G401.6 (cell line): ENCODE measurements around the gene SKP1.
"Not testable (repeated sequence)": the region's sequence is repeated elsewhere in the genome, so short reads cannot be mapped to it uniquely, and the experiment has no call there.

ENCODE experiments used
- FAIRE-seq: peaks from 2 replicates; lab custom pipeline; 2012; peaks lifted over from hg19 to GRCh38; lab: Jason Lieb, UNC

Gene SKP1

DNA sequence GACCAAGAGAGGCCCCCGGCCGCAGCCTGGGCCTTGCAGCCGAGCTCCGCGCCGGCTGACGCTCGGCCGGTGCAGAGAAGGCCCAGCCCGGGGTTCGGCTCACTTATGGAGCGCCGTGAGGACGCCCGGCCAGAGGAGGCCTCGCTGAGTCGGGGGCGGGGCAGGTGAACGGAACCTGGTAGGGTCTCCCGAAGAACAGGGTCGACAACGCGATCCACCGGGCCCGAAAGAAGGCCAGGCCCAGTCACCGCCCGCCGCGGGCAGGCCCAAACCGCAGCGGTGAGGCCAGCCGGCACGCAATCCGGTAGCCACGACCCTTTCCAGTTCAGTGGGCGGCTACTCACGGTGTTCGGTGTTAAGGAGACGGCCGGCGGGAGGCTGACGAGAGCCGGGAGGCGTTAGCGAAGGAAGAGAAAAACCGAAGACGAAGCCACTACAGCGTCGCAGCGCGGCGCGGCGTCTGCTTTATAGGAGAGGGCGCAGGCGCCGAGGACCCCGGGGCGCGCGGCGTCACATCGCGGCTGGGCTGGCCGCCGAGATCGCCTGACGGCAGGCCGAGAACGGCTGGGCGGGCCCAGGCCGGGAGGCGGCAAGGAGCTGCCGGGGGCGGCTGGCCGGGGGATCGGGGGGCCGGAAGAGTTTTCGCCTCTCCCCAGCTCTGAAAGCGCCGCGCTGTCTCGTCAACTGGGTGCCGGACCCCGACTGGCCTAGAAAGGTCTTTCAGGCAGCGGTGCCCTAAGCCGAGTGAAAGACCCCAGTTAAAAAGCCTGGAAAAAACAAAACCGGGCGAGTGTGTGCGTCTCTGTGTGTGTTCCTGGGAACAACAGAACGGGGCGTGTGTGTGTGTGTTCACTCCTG lies at the start of gene SKP1:
SKP1 (minus strand) TSS at position 440 of the 858 bp plus-strand sequence. CDS start 2,928 bp downstream, outside the sequence.
- FAIRE-seq: no peak

- FAIRE-seq: peak; percentile 94
These were observed 49.2 kb upstream of the SKP1 start, which contains the start of gene PPP2CA for GRCh38 chr5:134225780-134226440. TSS of gene PPP2CA (minus strand) at chr5:134226073. CDS start at chr5:134225861, 212 bp downstream.

DNA sequence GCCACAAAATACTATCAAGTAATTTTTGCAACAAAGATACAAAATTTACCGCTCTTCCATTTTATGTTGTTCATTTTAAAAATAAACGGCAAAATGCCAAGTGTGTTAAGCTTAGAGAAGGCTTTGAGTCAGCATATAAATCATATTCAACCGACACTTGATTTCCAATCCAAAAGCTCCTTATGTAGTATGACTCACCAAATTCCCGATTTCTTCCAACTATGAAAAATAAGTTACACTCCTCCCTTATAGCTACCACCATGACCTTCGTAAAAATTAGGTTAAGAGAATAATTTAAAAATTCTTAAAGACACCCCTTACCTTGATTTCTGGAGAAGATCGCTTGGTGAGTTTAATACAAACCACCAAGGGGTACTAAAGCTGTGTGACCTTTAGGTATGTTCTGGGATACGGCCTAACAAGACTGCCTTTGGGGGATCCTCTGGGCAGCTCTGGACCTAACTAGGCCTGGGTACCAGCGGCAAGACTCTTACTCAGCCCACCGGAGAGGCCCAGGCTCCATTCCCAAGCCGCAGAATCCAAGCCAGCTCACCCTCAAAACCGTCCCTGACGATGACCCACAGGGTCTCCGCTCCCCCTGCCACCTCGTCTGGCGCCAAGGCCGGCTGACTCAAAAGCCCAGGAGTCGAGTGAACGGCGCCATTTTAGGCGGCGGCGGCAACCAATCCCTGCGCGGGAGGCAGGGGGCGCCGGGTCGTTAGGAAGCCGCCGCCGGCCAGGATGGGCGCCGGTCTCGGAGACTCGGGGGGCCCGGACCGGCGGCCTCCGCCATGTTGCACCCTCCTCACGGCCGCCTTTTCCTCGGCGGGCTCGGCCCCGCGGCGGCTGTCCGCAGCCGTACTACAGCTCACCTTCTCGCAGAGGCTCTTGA lies 48.4 kb upstream of the SKP1 start:
- FAIRE-seq: no peak

DNA sequence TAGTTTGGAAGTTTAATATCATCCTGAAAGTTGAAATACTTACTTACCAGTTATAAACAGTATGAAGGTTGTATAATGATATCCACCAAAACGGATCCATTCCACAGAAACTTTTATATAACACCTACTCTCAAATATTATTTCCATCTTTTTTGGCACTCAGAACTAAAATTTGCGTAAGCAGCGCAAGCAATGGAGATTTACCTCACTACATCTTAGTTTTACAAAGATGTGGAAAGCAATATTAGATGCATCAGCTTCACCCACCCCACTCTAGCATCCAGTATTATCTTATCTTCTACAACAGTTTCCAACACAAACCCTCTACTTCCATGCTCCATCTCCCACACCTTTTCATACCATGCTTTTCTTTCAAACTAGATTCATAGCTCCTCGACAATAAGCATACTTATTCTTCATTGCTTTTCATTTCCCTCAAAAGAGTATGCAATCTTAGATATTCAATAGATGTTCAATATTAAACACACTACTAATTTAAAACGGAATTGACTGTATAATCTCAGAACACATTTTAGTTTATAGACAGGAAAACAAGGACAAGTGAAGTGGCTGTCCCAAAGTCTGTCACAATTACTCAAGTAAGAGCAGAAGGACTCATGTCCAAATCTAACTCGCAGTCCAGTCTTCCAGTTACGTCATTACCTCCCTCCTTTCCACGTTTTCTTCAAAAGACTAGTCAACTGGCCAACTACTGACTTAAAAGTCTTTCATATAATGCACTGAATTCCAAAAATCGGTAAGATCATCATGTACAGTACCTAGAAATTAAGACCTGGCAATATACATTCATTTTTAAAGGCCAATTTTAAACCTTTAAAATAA lies 46.9 kb upstream of the SKP1 start:
- no peak for FAIRE-seq

DNA sequence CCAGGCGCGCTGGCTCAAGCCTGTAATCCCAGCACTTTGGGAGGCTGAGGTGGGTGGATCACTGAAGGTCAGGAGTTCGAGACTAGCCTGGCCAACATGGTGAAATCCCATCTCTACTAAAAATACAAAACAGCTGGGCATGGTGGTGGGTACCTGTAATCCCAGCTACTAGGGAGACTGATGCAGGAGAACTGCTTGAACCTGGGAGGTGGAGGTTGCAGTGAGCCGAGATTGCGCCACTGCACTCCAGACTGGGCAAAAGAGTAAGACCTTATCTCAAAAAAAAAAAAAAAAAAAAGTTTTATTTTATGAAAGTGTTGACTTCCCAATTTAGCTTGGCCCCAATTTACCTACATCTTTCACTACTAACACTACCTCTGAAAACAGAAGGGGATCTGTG lies 44.9 kb upstream of the SKP1 start:
- FAIRE-seq: not testable (repeated sequence)

GRCh38 chr5:134215757-134216156 lies 39.0 kb upstream of the SKP1 start:
- no peak for FAIRE-seq

GRCh38 chr5:134211263-134212031 lies 34.7 kb upstream of the SKP1 start:
- not testable (repeated sequence) for FAIRE-seq

- no peak for FAIRE-seq
These were observed 32.9 kb upstream of the SKP1 start for GRCh38 chr5:134209477-134210245.

DNA sequence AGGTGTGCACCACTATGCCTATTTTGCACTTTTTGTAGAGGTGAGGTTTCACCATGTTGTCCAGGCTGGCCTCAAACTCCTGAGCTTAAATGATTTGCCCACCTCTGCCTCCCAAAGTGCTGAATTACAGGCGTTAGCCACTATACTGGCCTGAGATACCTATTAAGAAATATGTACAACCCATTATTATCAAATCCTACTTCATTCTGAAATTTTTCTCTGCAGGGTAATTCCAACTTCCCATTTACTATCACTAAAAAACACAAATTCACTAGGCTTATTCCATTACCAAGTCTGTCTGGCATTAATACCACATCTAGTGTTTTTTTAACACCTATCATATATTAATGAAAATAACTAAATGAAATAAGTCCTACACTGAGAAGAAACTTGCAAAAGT lies 30.9 kb upstream of the SKP1 start:
- FAIRE-seq: no peak

GRCh38 chr5:134206627-134207160 lies 29.9 kb upstream of the SKP1 start:
- no peak for FAIRE-seq

- no peak for FAIRE-seq
These were observed 27.8 kb upstream of the SKP1 start for GRCh38 chr5:134204575-134204974.

DNA sequence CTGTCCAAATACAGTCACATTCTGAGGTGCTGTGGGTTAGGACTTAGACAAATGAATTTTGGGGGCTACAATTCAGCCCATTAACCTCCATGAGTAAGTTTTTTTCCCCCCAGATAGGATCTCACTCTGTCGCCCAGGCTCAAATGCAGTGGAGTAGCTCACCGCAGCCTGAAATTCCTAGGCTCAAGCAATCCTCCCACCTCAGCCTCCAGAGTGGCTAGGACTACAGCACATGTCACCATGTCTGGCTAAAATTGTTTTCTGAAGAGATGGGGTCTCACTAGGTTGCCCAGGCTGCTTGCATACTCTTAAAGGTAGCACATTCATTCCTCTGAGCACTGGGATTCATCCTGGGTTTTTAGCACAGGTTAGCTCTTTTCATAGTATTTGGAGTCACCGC lies 26.9 kb upstream of the SKP1 start:
- no peak for FAIRE-seq

DNA sequence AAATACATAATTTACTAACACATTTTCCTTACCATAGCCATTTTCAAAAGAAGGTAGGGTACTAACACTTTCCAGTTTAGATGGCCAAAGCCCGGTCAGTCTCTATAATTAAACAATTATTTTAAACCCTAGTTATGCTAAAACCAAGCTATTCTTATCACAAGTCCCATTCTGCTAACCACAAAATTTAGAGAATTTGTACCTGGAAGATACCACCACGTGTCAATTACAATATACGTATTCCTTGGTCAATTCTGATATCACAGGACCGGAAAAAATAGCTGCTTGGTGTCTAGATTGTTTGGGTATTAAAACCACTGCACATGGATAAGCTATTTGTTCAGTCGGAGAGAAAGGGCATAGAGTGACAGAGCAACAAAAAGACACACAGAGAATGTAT lies 18.9 kb upstream of the SKP1 start:
- FAIRE-seq: no peak

GRCh38 chr5:134189031-134189430 lies 12.3 kb upstream of the SKP1 start:
- no peak for FAIRE-seq

DNA sequence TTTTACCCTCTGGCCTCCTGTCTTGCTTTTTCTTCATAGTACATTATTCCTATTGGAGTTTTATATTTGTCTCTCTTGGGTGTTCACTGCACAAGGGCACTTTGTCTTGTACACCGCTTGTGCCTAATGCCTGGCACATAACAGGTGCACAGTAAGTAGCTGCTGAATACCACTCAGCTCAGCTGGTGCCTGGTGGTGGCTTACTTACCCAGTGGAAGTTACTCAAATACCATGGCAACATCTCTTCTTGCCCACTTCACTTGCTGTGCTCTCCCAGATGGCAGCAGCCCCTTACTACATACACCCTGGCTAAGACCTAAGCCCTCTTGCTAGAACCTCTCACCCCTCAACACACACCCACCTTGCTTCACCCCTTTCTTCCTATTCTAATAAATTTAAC lies 11.3 kb upstream of the SKP1 start:
- no peak for FAIRE-seq

DNA sequence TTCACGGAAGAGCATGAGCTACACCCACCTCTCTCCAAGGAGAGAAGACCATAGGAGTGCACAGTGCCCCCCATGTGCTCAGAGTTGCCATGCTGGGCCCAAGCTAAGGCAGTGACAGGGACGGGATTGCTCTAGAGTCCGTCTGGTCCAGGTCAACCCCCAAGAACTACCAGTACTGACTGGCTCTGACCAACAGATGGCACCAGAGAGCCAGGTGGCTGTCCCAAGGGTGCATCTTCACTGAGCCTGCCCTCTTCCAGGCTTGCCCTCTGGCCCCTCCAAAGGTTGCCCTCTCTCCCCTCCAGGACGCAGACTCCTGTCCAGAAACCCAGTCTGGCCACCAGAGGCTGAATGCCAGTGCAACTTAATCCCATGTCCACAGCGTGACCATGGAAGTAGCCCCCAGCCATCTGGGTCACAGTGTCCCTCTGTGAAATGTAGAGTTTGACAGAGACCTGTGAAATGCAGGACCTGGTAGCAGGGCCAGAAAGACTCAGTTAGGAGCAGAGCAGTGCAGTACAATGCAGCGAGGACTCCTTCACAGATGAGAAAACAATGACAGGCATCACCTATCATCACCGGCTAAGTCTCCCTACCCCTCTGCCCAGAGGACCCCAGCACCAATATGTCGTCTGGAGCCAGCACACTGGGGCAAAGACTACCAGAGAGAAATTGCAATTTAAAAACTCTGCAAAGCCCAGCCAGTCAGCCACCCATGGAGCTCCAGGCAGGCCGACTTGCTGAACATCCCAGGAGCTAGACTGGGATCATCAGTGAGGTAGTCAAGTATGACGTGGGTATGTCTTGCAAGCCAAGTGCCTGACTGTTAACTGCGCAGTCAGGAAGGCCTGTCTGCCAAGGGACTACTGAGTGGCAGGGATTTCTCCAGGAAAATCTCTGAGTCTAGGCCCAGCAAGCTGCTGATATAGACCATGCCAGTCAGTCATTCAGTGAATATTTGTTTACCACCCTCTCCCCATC lies 7.7 kb upstream of the SKP1 start:
- FAIRE-seq: no peak

- FAIRE-seq: no peak
These were observed 6.7 kb upstream of the SKP1 start for GRCh38 chr5:134183481-134183880.

DNA sequence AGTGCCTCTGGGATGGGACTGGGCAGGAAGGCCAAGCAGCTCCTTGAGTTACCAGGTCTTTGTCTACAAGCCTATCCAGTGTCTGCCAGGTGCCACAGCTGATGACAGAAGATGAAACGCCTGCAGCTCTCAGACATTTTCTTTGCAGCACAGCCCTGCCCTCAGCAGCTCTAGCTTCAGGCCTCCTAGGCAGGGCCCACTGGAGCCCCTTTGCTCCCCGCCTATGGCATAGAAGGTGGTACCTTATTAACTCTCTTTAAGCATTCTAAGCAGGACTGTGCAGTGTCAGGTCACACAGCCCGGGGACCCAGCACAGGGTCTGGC lies 1.3 kb upstream of the SKP1 start:
- no peak for FAIRE-seq
